NCI-H2029 (cell line): ENCODE data around the gene CNKSR3.
"Not testable (repeated sequence)": the region's sequence is repeated elsewhere in the genome, so short reads cannot be mapped to it uniquely, and the experiment has no call there.

ENCODE experiments used
- DNase-seq: peaks from one replicate; lab custom pipeline; 2025; lab: John Stamatoyannopoulos, UW

Gene CNKSR3

DNA sequence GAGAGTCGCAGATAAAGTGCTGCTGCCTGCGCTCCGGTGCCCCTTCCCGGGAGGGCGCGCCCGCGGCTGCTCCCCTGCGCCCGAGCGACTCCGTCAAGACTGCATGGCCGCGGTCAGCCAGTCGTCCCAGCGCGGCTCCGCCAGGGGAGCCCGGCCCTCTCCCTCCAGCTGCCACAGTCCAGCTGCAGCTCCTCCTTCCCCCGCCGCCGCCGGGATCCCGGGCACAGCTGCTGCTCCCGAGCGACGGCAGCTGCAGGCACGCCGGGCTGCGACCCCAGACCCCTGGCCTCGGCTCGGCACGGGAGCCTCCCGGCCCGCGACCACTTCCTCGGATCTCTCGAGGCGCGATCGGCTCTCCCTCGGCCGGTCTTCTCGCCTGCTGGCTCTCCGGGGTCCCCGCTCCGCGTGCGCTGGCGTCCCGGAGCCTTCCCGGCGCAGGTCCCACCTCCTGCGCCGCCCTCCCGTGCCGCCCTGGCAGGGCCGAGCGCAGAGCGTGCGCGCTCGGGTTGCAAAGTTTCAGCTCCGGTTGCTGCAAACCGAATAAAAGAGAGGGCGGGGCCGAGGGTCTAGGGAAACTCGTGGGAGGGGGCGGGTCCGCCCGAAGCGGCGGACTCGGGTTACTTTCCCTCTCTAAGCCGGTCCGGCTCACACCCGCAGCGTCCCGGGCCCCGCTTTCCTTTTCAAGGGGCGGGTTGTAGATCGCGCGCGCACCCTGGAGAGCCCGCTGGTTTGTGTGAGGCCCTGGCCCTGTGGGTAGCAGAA, at the start of gene CNKSR3:
TSS of gene CNKSR3 (minus strand) at position 542 of the 762 bp plus-strand sequence. CDS start 571 bp downstream, outside the sequence.
- DNase-seq, result peak; percentile 97

DNA sequence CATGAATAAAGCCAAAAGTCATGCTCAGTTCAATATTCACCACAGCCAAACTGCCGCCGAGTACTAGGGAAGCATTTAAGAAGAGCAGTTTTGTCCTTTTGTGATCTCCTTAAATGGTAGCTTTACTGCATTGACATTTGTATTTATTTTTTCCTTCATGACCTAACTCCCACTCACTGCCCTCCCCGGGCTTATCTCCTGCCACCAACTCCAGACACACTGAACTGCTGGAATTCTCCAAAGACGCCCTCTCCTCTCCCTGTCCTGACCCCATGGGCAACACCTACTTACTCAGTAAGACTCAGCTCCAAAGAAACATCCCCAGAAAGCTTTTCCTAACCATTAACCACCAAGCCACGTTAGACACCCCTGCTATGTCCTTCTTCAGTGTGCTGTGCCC, 48.5 kb upstream of the CNKSR3 start:
- DNase-seq, result no peak

DNA sequence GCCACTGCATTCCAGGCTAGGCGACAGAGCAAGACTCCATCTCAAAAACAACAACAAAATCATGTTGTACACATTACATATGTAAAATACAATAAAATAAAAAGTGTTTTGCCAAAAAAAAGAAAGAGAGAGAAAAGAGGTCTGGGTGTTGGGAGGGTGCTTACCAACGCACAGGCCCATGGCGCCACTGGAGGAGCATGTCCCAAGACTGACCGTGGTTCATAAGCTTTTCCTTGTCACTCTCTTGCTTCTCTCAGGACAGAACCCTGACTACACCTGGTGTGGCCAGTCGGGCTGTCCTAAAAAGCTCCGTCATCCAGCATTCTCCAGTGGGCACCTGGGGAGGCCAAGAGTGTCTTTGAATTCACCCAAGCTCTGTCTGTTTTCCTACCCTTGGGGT, 48.0 kb upstream of the CNKSR3 start:
- no peak for DNase-seq

DNA sequence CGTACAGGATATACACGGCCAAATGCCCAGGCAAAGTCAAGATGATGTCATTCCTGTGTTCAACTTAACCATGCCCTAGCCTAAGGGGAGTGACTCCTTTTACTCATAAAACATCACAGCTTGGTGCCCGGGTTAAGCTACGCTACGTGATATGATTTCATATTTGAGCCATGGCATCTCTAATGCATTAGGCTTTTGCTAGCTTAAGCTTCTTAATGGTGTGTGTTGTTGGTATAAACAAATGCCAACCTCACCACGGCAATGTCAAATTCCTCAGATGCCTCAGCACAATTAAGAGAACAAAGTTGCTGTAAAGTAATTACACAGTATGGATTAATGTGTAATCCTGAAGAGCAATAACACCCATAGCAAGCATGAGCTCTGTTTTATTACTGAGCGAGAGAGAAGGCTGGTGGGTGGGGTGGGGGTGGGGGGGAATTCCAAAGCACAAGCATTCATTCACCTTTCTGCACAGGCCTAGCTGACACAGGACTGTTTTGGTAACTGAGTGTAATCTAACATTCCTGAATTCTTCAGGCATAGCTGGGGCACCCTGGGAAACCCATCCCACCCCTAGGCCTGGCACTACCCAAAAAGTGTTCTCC, 44.7 kb upstream of the CNKSR3 start:
- no peak for DNase-seq

DNA sequence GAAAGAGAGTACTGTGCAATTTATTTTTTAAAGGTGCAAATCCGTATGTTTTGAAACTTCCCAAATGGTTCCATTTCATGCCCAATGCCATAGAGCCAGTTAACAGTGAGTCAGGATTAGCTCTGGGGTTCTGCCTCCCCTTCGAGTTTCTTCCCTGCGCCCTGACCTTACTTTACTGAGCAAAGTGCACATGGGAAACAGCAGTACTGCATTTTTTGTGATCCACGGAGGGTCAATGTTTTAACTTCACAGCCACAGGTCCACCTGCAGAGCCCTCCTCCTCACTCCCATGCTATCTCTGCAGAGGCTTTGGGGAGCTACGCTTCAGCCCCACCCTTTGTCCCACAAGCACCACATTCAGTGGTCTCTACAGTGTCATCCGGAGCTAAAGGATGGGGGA, 44.0 kb upstream of the CNKSR3 start:
- no peak for DNase-seq

DNA sequence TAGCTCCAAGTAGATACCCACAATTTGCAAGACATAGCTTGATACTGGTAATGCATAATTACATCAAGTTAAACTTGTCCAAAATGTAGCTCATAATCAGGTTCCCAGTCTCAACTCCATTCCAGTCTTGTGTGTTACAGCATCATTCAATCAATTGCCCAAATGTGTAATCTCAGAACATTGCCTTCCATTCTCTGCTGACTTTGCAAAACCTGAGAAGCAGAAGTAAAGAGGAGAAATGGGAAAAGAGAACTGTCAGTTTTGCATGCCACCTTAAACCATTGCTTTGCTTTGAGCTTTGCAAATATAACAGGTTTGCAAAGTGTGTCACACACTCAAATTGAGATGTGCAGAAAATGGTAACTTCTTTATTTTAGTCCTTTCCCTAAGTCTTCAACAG, 40.3 kb upstream of the CNKSR3 start:
- DNase-seq, result no peak

DNA sequence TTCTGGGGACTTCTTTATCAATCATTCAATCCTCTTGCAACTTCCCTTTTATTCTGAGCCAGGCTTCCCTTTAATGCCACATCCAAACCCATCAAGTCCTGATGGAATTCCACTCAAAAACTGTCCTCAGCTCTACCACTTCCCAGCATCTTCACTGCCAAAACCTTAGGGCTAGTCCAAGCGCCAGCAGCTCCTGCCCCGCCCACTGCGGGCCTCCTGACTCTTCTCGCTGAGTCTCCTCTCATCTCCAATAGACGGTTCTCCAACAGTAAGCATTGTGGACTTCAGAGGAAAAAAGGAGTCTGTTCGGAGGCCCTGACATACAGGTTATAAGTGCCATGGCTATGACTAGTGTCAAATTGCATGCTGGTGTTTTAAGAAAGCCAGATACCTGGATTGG, 38.7 kb upstream of the CNKSR3 start:
- DNase-seq, result no peak

DNA sequence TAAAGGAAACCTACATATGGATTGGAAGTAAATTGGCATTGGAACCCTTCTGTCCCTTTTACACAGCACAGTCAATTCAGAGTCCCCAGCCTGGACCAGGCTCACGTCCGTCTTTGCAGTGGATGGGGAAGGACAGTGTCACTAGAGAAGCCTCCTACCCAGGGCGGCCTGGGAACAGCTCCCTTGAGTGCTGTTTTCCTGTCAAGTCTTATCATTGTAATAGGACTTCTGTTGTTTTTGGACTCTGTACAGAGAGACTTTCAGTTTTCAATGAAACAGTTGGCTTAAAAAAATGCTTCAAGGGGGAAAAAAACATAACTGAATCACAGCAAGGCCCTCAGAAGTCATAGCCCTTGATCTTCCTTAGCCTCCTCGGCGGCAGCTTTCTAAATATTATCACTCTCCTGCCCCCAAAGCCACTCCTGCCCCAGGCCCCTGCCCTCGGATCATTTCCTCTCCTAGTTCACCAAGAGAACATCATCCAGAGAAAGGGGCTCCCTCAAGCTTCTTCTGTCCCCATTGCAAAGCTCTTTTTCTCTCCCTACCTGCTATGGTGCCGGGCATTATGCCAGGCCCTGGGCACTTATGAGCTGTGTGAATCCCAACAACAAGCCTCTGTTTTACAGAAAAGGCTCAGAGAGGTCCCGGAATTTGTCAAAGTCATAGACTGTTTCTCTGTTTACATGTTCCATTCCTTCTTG, 37.8 kb upstream of the CNKSR3 start:
- DNase-seq, result peak; percentile 69

DNA sequence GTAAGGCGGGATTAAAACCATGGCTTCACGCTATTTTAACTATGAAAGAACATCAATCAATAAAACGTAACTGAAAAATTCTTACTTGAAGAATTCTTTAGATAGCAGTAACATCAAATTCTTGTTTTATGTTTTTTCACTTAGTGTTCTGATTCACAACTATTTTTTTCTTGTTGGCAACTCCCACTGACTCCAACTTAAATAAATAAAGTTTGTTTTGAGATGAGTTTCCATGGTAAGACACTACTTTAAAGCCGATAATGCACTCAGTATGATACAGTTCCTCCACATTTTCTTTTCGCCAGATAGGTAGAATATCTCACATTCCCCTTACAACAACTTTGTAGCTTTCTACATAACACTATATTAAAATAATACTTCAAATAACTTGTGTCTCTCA, 33.1 kb upstream of the CNKSR3 start:
- DNase-seq, result no peak

DNA sequence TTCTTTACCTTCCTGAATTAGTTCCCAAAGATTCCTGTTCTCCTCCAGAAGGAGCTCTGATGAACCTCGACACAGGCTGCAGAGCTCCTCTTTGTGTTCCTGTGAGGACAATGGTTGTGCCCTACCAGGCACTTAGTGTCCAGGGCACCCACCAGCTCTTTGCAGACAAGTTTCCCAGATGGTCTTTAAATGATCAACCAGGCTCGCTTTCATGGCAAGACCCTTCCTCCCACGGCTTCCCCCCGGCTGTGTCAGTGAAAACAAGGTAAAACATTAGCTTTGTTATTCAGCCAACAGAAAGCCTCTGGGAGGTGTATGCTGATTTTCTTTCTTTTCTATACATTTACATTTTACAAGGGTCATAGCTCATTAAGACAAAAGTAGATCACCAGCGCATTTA, 32.3 kb upstream of the CNKSR3 start:
- DNase-seq, result no peak

DNA sequence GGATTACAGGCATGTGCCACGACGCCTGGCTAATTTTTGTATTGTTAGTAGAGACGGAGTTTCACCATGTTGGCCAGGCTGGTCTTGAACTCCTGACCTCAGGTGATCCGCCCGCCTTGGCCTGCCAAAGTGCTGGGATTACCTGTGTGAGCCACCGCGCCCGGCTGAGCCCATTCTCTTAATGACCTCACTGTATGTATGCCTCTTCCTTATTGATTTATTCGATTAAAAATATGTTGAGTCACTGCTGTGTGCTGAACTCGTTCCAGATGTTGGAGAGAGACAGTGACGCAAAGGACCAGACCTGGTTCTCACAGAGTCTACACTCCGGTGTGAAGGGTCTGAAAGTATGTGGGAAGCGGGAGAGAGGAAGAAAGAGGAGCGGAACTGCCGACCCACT, 31.4 kb upstream of the CNKSR3 start:
- not testable (repeated sequence) for DNase-seq

DNA sequence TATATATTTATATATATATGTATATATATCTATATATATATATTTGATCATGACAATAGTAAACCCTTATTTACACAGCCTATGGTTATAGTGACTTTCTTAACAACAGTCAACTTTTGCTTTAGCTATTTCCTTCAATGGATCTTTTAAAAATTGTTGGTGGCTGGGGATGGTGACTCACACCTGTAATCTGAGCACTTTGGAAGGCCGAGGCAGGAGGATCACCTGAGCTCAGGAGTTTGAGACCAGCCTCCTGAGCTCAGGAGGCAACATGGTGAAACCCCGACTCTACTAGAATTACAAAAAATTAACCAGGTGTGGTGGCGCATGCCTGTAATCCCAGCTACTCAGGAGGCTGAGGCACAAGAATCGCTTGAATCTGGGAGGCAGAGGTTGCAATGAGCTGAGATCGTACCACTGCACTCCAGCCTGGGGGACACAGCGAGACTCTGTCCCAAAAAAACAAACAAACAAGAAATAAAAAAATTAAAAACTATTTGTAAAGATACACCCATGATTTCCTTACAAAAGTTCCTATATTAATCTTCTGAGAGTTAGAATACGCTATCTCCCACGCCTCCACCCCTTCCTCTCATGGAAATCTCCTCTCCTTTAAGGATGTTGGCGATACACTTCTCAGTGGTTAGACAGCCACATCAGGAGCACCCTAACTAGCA, 29.2 kb upstream of the CNKSR3 start:
- no peak for DNase-seq

DNA sequence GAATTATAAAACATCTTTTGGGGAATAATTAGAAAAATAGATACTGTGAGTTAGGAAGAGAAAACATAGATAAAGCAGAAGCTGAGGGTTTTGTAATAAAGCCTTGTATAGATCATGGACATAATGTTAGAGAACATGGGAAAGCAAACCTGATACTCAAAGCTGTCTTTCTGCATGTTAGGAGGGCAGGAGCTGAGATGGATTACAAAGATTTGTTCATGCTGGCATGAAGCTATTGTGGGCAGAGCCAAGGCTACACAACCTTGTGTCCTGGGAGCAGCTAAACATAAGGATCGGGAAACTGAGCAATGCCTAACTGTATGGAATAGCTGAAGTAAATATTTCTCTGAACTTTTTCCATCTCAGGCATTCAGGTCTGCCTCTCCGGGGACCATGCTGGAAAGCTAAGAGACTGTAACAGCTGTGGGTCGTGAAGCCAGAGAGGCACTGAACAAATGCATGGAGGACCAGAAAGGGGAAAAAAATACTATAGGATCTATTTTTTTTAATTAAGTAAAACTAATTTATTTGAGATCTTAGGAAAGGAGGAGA, 28.2 kb upstream of the CNKSR3 start:
- DNase-seq, result no peak

DNA sequence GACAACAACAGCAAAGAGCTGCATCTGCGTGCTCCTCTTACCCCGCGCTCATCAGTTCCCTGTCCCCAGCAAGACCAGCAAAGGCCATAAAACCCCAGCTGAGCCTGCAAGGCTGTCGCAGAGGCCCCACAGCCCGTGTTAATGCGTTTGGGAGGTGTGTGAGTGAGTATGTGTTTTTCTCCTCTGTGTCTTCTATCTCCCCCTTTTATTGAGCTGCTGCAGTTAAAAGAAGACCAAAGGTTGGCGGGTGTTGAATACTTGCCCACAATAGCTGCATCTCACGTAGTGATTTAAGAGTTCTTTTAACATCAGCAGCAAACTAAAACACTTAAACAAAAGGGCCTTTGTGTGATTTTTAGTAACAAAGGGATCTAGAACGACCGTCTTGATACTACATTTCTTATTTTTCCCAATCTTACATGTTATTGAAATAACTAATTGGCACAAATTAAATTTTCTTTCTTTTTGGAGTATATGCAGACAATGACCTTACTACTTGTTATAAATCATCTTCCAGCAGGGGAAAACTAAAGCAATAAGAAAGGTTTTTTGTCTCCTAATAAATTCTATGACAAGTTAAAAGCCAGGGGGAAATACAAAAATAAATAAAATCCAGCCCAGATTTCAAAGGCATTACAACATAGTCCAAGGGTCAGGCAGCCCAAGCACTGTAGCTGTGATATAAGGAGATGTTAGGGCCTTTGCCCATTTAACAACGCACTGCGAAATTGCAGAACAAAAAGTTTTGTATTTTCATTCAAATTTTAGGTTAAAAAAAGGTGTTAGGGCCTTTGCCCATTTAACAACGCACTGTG, 27.2 kb upstream of the CNKSR3 start:
- DNase-seq, result no peak

DNA sequence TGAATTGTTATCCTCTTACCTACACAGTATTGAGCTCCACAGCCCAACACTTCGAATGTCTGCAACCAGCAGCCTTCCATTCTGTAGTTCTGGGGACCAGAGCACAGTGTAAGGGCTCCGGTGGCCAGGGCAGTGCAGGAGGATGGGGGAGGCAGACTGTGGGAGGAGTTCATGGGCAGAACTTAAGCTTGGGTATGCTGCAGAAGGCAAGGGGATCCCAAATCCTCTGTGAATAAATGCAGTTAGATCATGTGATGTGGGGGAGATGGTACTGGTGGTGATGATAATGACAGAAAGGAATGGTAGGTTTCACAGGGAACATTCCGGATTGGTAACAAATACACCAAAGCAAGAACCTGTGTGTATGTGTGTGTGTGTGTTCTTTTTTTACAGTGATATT, 26.5 kb upstream of the CNKSR3 start:
- no peak for DNase-seq

DNA sequence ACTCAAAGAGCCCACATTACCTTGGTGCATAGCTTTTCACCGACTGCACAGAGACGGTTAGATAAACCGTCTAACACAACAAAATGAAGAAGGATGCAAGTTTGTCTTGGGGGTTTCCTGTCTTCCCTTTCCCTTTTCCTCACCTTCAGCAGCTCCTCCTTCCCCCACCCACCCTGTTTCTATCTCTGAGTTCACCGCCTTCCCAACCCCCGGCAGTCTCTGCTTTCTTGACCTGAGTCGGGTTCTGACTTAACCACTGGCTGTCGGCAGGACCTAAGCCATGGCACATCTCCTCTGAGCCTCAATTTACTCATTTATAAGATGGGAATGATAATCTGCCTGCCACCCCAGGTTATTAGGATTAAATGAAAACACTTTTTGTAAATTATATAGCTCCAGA, 25.8 kb upstream of the CNKSR3 start:
- no peak for DNase-seq

DNA sequence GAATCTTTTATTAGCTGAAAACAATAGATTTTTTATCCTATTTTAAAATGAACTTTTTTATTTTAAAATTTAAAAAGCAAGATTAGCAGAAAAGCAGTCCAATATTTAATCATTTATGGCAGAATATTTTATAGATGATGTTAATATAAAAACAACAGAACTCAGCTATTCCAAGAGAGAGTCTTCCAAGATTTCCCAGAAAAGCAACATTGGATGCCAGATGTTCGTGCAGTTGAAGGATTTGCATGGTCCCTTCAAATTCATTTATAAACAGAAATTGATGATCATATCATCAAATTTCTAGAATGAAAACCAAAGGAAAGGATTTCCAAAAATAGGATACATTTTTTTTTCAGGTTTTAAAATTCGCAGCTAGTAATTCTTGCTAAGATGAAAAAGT, 25.4 kb upstream of the CNKSR3 start:
- DNase-seq, result no peak

DNA sequence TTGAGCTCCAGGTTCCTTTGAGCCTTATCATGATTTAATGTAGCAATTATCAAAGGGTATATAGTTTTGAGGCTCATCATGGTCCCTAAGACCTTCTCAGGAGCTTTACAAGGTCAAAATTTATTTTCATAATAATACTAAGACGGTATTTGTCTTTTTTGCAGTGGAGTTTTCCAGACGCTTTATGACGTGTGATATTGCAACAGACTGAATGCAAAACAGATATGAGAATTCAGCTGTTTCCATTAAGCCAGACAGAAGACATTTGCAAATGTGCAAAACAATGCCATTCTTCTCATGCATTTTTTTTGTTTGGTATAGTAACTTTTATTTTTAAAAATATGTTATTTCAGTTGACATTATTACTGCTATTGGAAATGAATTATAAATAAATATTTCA, 24.7 kb upstream of the CNKSR3 start:
- no peak for DNase-seq

DNA sequence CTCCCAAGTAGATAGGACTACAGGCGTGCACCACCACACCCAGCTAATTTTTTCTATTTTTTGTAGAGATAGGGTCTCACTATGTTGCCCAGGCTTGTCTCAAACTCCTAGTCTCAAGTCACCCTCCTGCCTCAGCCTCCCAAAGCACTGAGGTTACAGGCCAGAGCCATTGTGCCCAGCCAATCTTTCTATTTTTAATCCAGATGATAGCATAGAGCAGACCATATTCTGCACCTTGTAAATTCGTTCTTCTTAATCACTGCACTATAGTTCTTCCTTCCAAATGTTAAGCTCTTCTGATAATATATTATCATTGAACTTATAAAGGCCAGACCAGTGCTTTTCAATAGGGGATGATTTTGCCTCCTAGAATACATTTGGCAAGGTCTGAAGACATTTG, 24.0 kb upstream of the CNKSR3 start:
- no peak for DNase-seq

DNA sequence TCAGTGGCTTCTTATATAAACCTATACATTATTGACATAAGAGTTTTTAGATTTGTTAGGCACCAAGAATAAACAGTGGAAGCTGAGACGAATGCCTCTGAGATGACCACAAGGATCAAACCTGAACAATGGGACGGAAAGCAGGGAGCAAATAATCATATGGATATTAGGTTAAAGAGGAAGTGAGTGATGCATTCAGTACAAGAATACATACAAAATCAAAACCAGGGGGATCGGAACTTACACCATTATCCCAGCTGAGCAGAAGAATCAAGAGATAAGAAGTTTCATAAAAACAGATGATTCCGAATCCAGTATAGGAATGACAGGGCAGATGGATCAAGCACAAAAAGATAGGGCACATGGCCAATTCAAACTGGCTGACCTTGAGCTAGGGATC, 21.9 kb upstream of the CNKSR3 start:
- no peak for DNase-seq

DNA sequence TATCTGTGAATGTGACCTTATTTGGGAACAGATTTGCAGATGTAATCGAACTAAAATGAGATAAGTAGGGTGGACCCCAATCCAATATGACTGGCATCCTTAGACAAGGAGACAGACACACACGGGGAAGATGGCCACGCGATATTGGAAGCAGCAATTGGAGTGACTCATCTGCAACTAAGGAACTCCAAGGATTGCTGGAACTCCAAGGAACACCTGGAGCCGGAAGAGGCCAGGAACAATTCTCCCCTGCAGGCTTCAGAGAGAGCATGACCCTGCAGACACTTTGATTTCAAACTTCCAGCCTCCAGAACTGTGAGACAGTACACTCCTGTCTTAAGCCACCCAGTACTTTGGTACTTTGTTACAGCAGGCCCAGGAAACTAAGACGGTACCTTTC, 19.5 kb upstream of the CNKSR3 start:
- DNase-seq, result no peak
